Spleen (tissue), 7 donors: ENCODE results near the gene WDR1.

Source experiments
- CTCF ChIP-seq, 11 experiments: fragments of 200-600 bp in 7 of 11; fragments of 450-650 bp in 4 of 11; sonication (generic) in 4 of 11; IDR thresholded peaks in 8 of 11; conservative IDR thresholded peaks in 3 of 11; 1 replicate in 7 of 11; 2 replicates in 4 of 11; pipeline versions ENCODE4 v1.4.0 to v1.8.0; 2016 to 2021; ENCODE audit warnings: antibody characterized with exemption in 11 of 11, inconsistent platforms in 4 of 11, mild to moderate bottlenecking in 1 of 11
- POLR2A ChIP-seq, 3 donors: fragments of 450-650 bp; IDR thresholded peaks; one replicate each; pipeline ENCODE4 v1.5.1; 2017; ENCODE audit warnings: antibody characterized with exemption in 3 of 3, mild to moderate bottlenecking in 1 of 3
- POLR2AphosphoS5 ChIP-seq, 3 donors: sonication (generic); formaldehyde crosslinking; IDR thresholded peaks; one replicate each; pipeline ENCODE4 v1.5.1; 2017; ENCODE audit warnings: antibody characterized with exemption in 3 of 3
- donor health status: DM: no; HTN: no; CAD: no; lungs with moderate emphysema.
- donor health status: DM: no; HTN: no; CAD: no.
- donor health status: DM: no; HTN: no; CAD: no.

DNA sequence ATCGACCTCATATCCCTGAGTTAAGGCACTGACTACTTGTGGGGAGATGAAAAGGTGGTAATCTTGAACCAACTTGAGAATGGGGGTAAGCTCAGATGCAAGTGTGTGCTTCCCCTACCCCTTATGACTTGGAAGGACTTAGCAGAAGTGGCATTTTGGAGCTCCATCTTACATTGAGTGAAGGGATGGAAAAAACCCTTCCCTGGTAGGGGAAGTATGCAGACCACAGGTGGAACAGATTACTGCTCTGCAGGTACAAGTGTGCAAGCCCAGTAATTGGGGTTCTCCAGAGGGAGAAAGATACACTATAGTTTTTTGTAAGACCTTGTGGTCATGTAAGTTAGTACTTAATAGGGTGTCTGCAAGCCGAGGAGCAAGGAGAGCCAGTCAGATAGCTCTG is 12.2 kb upstream of the WDR1 start:
- TF ChIP-seq CTCF (IDR thresholded peaks at IDR 0.05 in 8 of 11, conservative IDR thresholded peaks at IDR 0.05 in 3 of 11) (no peak), POLR2A (IDR thresholded peaks at IDR 0.05) (no peak), POLR2AphosphoS5 (IDR thresholded peaks at IDR 0.05) (no peak)
